WERI-Rb-1 (cell line): ENCODE results near the gene AHCYL1.

Experiments
- DNase-seq: peaks from one replicate; pipeline ENCODE4 v3.0.0-alpha.2; 2020
- H3K27ac ChIP-seq: fragments of 250-450 bp; sonication (Bioruptor Pico); 2 replicates; pipeline ENCODE4 v1.5.1; 2020; ENCODE audit warnings: mild to moderate bottlenecking, moderate library complexity
- H3K27me3 ChIP-seq: fragments of 250-450 bp; sonication (Bioruptor Pico); 2 replicates; pipeline ENCODE4 v1.5.1; 2021; ENCODE audit warnings: mild to moderate bottlenecking, low read depth, moderate library complexity; ENCODE audit not compliant: insufficient read depth, severe bottlenecking
- H3K36me3 ChIP-seq: fragments of 250-450 bp; sonication (Bioruptor Pico); 2 replicates; pipeline ENCODE4 v1.5.1; 2020; ENCODE audit warnings: mild to moderate bottlenecking, moderate library complexity
- H3K4me3 ChIP-seq: 2 replicates; pipeline ENCODE4 v1.5.1; 2011; ENCODE audit warnings: low read depth, mild to moderate bottlenecking, control low read depth, low read length
- H3K9me3 ChIP-seq: fragments of 250-450 bp; sonication (Bioruptor Pico); 2 replicates; pipeline ENCODE4 v1.5.1; 2021; ENCODE audit warnings: mild to moderate bottlenecking, moderate library complexity; ENCODE audit not compliant: severe bottlenecking
- CTCF ChIP-seq: IDR thresholded peaks from 2 replicates; pipeline ENCODE4 v1.5.1; 2011; ENCODE audit warnings: low read depth, mild to moderate bottlenecking, control low read depth, inconsistent platforms, low read length

AHCYL1 gene

GRCh38 chr1:110056285-110056683, 71.7 kb downstream of the AHCYL1 start:
- Histone ChIP-seq H3K27ac (no peak overlapping the region), H3K36me3 (peaks cover 79% of the 10 kb centered on the region), H3K27me3 (no peaks in the 10 kb centered on the region), H3K4me3 (no peak overlapping the region), H3K9me3 (no peaks in the 10 kb centered on the region)
- no peak for DNase-seq
- TF ChIP-seq CTCF: no peak

- H3K4me3 ChIP-seq: no peak overlapping the region
- H3K27me3 ChIP-seq: no peaks in the 10 kb centered on the region
- no peaks in the 10 kb centered on the region for H3K9me3 ChIP-seq
- DNase-seq: no peak
- peaks cover 74% of the 10 kb centered on the region for H3K36me3 ChIP-seq
- no peak overlapping the region for H3K27ac ChIP-seq
- TF ChIP-seq CTCF: no peak
Measured at GRCh38 chr1:110056776-110057175, 72.2 kb downstream of the AHCYL1 start.

- H3K4me3 ChIP-seq: no peak overlapping the region
- TF ChIP-seq CTCF: no peak
- no peaks in the 10 kb centered on the region for H3K27me3 ChIP-seq
- DNase-seq: no peak
- peaks cover 61% of the 10 kb centered on the region for H3K36me3 ChIP-seq
- no peak overlapping the region for H3K27ac ChIP-seq
- H3K9me3 ChIP-seq: no peaks in the 10 kb centered on the region
Measured at GRCh38 chr1:110057963-110058518, 73.5 kb downstream of the AHCYL1 start.

GRCh38 chr1:110058591-110058990, 74.0 kb downstream of the AHCYL1 start:
- Histone ChIP-seq H3K27ac (no peak overlapping the region), H3K4me3 (no peak overlapping the region), H3K36me3 (peaks cover 56% of the 10 kb centered on the region), H3K9me3 (no peaks in the 10 kb centered on the region), H3K27me3 (no peaks in the 10 kb centered on the region)
- no peak for TF ChIP-seq CTCF
- no peak for DNase-seq

- Histone ChIP-seq H3K27ac (no peak overlapping the region), H3K36me3 (peaks cover 49% of the 10 kb centered on the region), H3K27me3 (no peaks in the 10 kb centered on the region), H3K9me3 (no peaks in the 10 kb centered on the region), H3K4me3 (no peak overlapping the region)
- no peak for DNase-seq
- no peak for TF ChIP-seq CTCF
Measured at GRCh38 chr1:110059133-110059863, 74.7 kb downstream of the AHCYL1 start.
